Measurements from ENCODE around the gene STK36. TPM values are rescaled to one million over a fixed set of nuclear protein-coding genes. Genes with fewer than 3 reads are reported as not detected.

Gene STK36, protein sequence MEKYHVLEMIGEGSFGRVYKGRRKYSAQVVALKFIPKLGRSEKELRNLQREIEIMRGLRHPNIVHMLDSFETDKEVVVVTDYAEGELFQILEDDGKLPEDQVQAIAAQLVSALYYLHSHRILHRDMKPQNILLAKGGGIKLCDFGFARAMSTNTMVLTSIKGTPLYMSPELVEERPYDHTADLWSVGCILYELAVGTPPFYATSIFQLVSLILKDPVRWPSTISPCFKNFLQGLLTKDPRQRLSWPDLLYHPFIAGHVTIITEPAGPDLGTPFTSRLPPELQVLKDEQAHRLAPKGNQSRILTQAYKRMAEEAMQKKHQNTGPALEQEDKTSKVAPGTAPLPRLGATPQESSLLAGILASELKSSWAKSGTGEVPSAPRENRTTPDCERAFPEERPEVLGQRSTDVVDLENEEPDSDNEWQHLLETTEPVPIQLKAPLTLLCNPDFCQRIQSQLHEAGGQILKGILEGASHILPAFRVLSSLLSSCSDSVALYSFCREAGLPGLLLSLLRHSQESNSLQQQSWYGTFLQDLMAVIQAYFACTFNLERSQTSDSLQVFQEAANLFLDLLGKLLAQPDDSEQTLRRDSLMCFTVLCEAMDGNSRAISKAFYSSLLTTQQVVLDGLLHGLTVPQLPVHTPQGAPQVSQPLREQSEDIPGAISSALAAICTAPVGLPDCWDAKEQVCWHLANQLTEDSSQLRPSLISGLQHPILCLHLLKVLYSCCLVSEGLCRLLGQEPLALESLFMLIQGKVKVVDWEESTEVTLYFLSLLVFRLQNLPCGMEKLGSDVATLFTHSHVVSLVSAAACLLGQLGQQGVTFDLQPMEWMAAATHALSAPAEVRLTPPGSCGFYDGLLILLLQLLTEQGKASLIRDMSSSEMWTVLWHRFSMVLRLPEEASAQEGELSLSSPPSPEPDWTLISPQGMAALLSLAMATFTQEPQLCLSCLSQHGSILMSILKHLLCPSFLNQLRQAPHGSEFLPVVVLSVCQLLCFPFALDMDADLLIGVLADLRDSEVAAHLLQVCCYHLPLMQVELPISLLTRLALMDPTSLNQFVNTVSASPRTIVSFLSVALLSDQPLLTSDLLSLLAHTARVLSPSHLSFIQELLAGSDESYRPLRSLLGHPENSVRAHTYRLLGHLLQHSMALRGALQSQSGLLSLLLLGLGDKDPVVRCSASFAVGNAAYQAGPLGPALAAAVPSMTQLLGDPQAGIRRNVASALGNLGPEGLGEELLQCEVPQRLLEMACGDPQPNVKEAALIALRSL (N-terminal part only)
- 10 to 100 TPM; 15.3 to 18.7 (median 17.5) TPM for polyA plus RNA-seq

- WGBS, 3 donors, result 0 to 1% (median 0%) methylated on average over 36 to 49 of the region's 49 CpGs
- H3K27ac ChIP-seq (ENCODE audit: low read depth, low read length), result no peak within 1 kb of the TSS
These were observed at the start of gene STK36, which contains the start of gene RNF25 for GRCh38 chr2:218671654-218672566. TSS of gene STK36 (plus strand) at chr2:218672086. CDS start at chr2:218672830, 744 bp downstream. TSS of gene RNF25 (minus strand) at chr2:218672002. CDS start at chr2:218671970, 32 bp downstream.

DNA sequence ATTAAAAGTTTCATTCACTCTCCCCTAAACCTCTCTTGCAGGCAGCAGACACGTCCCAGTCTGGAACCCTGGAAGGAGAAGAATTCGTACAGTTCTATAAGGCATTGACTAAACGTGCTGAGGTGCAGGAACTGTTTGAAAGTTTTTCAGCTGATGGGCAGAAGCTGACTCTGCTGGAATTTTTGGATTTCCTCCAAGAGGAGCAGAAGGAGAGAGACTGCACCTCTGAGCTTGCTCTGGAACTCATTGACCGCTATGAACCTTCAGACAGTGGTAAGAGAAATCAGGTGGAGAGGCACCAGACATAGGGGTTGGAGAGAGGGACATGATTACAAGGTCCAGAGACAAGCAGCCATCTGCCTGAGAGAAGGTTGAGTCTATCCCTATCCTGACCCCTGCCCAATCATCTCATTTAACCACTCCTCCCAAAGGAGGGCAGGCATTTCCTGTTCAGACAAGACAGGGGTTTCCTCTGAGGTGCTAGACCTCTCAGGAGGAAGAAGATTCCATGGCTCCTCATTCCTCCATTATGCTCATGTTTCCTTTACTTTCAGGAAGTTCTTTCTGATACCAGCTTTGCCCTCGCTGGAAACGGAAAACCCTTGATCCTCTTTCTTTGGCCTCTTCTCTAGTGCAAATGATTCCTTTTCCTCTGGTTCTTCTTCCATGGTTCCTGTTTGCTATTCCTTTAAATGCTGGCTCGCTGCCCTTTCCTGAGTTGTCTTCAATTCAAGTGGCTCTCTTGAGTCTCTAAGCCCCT is 49.1 kb upstream of the STK36 start:
- WGBS, 3 donors, result 49 to 57% (median 55%) methylated on average over 7 of the region's 7 CpGs
- no peak overlapping the region for H3K27ac ChIP-seq (ENCODE audit: low read depth, low read length)

DNA sequence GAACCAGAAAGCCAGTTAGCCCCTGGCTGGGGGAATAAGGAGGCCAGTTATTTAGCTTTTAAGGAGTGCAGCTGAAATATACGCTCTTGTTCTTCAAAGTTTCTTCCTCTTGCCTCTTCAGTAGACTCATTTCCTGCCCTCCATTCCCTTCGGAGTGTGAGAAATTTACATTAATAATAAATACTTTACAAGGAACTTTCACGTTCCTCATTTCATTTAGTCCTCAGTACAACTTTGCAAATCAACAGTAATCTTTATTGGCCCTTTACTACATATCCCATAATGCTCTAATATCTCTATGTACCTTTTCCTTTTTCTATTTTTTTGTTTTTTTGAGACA is 48.5 kb upstream of the STK36 start:
- H3K27ac ChIP-seq (ENCODE audit: low read depth, low read length), result no peak overlapping the region
- 33 to 72% (median 42%) methylated on average over 3 of the region's 3 CpGs for WGBS, 3 donors

DNA sequence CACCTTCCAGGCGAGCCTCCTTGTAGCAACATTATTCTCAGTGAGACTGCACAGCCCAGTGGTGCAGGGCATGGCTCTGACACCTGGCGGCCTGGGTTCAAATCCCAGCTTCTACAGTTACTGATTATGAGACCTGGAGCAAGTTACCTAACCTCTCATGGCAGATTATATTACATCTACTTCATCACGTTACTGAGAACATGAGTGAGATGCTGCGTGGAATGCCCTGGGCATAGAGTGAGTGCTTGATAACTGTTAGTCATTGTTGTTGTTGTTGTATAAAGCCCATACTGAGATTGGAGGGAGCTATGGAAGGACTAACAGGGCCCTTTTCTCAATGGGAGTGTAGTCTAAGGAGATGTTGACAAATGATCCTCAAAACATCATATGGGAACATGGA is 45.5 kb upstream of the STK36 start:
- WGBS, 3 donors, result 87 to 91% (median 88%) methylated on average over 4 of the region's 4 CpGs
- no peak overlapping the region for H3K27ac ChIP-seq (ENCODE audit: low read depth, low read length)

- 93 to 98% (median 97%) methylated on average over 4 of the region's 4 CpGs for WGBS, 3 donors
- no peak overlapping the region for H3K27ac ChIP-seq (ENCODE audit: low read depth, low read length)
These were observed 43.9 kb upstream of the STK36 start for GRCh38 chr2:218627939-218628338.

DNA sequence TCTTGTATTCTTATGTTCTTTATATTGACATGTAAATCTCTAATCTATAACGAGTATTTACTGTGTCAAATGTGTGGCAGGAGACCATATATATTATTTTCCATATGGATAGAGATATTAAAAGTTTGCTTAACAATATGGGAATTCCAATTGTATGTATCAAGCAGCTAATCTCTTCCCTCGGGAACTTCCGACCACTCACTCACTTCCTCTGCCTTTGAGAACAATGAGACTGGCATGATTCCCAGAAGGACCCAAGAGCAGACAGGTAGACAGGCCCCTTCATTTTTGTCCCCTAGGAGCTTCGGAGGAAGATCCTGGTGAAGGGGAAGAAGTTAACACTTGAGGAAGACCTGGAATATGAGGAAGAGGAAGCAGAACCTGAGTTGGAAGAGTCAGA is 40.0 kb upstream of the STK36 start:
- no peak overlapping the region for H3K27ac ChIP-seq (ENCODE audit: low read depth, low read length)
- WGBS, 3 donors, result 50 to 69% (median 59%) methylated on average over 4 of the region's 4 CpGs

DNA sequence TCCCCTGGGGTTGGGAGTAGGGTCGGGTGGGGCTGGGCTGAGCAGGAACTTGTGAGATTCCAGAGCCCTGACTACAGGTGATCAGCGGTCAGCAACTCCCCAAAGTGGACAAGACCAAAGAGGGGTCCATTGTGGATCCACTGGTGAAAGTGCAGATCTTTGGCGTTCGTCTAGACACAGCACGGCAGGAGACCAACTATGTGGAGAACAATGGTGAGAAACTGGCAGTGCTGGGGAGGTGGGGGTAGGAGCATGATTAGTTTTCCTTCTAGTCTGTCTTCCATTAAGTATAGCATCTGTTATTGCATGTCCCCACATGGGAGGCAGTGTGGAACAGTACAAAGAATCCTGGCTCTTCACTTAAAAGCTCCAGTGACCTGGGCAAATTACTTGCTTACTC is 36.2 kb upstream of the STK36 start:
- 93 to 96% (median 95%) methylated on average over 5 of the region's 5 CpGs for WGBS, 3 donors
- H3K27ac ChIP-seq (ENCODE audit: low read depth, low read length), result no peak overlapping the region

DNA sequence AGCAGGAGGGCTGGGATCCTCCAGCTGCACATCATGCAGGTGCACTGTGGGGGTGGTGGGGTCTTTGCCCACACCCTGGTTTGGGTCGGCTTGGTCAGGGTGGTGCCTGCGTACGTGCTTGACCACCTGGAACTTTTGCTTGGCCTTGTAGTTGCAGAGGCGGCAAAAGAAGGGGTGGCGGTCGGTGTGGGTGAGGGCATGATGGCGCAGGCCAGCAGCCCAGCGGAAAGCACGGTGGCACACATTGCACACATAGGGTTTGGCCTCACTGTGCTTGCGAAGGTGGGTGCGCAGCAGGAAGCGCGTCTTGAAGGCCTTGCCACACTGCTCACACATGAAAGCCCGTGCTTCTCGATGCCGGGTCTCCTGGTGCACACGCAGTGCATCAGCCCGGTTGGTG is 33.5 kb upstream of the STK36 start:
- H3K27ac ChIP-seq (ENCODE audit: low read depth, low read length), result no peak overlapping the region
- WGBS, 3 donors, result 96 to 99% (median 97%) methylated on average over 18 of the region's 18 CpGs

DNA sequence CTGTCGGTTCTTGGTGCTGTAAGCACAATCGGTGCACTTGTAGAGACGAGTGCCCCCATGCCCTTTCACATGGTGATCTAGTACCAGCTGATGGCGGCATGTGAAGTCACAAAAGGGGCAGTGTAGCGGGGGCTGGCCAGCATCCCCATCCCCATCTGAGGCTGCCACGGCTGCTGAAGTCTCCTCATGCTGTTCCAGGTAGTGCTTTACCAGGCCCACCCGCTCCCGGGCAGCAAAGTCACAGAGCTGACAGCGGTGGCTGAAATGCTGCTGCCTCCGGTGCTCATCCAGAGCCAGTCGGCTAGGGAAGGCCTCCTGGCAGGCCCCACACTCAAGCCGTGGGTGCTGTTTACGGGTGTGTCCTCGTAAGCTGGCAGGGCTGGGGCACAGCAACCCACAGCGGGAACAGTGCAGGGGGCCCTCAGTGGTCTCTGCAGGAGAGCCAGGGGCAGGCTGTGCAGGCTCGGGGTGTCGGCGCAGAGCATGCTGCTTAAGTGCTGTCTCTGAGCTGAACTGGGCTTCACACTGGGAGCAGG is 29.7 kb upstream of the STK36 start:
- no peak overlapping the region for H3K27ac ChIP-seq (ENCODE audit: low read depth, low read length)
- WGBS, 3 donors, result 92 to 95% (median 95%) methylated on average over 18 of the region's 18 CpGs

DNA sequence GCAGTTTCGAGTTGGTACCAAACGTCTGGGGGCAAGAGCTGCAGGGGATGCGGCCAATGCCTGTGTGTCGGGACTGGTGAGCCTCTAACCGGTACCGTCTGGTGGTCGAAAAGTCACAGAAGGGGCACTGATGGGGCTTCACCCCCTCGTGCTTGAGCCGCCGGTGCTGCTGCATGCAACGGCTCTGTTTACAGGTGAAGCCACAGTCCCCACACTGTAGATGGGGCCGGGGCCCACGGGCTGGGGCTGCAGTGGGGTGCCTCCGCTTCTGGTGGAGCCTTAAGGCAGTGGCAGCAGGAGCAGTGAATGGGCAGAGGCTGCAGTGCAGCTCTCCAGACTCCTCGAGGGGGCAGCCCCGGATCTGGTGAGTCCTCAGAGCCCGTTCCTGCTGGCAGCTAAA is 29.1 kb upstream of the STK36 start:
- 85 to 93% (median 91%) methylated on average over 17 of the region's 17 CpGs for WGBS, 3 donors

GRCh38 chr2:218643751-218644310 is 28.1 kb upstream of the STK36 start:
- H3K27ac ChIP-seq (ENCODE audit: low read depth, low read length), result no peak overlapping the region
- 90 to 96% (median 91%) methylated on average over 10 of the region's 10 CpGs for WGBS, 3 donors

More for the DNA sequence above, 29.1 kb upstream of the STK36 start:
- no peak overlapping the region for H3K27ac ChIP-seq (ENCODE audit: low read depth, low read length)

DNA sequence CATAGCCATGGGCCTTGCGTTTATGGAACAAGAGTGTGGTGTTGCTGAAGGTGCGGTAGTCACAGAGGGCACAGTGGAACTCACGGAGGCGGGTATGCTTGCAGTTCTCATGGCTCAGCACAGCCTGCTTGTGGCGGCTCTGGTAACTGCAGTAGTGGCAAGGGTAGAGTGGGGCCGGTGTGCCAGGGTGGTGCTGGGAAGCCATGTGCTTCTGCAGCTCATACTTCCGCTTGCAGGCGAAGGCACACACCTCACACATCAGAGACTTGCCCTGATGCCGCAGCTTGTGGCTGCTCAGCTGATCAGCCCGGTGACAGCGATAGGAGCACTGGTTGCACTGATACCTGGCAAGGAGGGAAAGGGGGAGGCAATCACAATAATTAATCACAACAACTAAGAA is 27.2 kb upstream of the STK36 start:
- no peak overlapping the region for H3K27ac ChIP-seq (ENCODE audit: low read depth, low read length)
- WGBS, 3 donors, result 74 to 95% (median 94%) methylated on average over 11 of the region's 11 CpGs

DNA sequence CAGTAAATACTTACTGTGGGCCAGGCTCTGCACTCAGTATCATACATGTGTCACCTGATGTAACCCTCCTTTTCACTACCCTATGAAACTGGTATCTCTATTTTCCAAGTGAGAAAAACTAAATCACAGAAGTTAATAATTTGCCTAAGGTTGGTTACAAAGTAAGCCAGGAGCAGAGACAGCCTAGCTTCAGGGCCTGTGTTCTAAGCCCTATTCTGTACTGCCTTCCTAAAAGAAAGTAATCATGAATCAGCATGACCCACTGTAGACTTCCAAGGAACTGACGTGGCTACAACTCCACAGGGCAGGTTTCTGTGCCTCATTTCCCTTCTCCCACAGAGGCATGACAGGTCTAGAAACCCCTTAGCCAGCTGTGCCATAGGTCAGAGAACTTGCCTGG is 26.8 kb upstream of the STK36 start:
- H3K27ac ChIP-seq (ENCODE audit: low read depth, low read length), result no peak overlapping the region
- 72 to 86% (median 74%) methylated on average over 1 of the region's 1 CpG for WGBS, 3 donors

GRCh38 chr2:218648088-218648786 is 23.6 kb upstream of the STK36 start:
- 70 to 76% (median 70%) methylated on average over 9 of the region's 9 CpGs for WGBS, 3 donors
- H3K27ac ChIP-seq (ENCODE audit: low read depth, low read length), result no peak overlapping the region

DNA sequence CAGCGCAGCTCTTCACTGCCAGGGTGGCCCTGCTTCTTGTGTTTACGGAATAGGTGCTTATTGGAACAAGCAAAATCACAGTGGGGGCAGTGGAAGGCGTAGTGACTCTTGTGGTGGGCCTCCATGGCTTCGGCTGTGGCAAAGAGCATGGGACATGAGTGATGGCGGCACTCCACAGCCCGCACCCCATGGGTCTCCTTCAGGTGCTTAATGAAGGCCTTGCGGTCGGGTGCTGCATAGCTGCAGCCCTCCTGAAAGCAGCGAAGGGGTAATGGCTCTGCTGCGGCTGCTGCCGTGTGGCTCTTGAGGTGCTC is 23.1 kb upstream of the STK36 start:
- no peak overlapping the region for H3K27ac ChIP-seq (ENCODE audit: low read depth, low read length)
- WGBS, 3 donors, result 87 to 94% (median 89%) methylated on average over 10 to 11 of the region's 11 CpGs

DNA sequence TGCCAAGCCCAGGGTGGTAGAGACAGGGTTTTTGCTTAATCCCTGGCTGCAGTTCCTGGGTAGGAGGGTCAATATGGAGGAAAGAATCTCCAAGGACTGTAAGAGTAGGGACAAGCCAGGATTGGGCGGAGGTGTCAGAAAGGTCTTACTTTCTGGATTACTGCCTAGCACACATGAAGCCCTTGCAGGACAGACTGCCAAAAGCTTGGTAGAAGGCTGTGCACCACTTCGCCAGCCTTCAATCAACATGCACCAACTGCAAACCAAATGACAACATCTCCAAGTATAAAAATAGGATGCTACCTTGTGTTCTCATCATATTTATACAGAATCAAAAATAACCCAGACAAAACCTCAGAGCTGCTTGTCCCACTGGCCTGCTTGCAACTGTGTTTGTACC is 16.1 kb upstream of the STK36 start:
- H3K27ac ChIP-seq (ENCODE audit: low read depth, low read length), result no peak overlapping the region
- 86 to 94% (median 88%) methylated on average over 2 of the region's 2 CpGs for WGBS, 3 donors
